Epithelial cell of prostate (primary cell): ENCODE results near the gene DDN.

ENCODE experiments used
- DNase-seq: peaks from one replicate; pipeline ENCODE4 v3.0.0-alpha.2; 2011; ENCODE audit warnings: low read depth, low spot score
- H3K27ac ChIP-seq: fragments of 450-650 bp; 2 replicates; pipeline ENCODE4 v1.5.1; 2017; ENCODE audit warnings: mild to moderate bottlenecking

Gene DDN

GRCh38 chr12:48999371-49000131 is at the start of gene DDN:
Gene DDN, minus strand, starts transcription at chr12:48999375. Its CDS starts 88 bp downstream, at chr12:48999287.
- DNase-seq = no peak
- H3K27ac ChIP-seq = no peak within 1 kb of the TSS

GRCh38 chr12:49048953-49049352 is 49.8 kb upstream of the DDN start:
- H3K27ac ChIP-seq = no peak overlapping the region
- no peak for DNase-seq

- no peak overlapping the region for H3K27ac ChIP-seq
- DNase-seq = no peak
These were observed 47.1 kb upstream of the DDN start for GRCh38 chr12:49046129-49046895.

- no peak overlapping the region for H3K27ac ChIP-seq
- DNase-seq = no peak
These were observed 45.5 kb upstream of the DDN start for GRCh38 chr12:49044660-49045059.

GRCh38 chr12:49043856-49044258 is 44.7 kb upstream of the DDN start:
- no peak for DNase-seq
- H3K27ac ChIP-seq = no peak overlapping the region

- H3K27ac ChIP-seq = no peak overlapping the region
- no peak for DNase-seq
These were observed 44.1 kb upstream of the DDN start for GRCh38 chr12:49043241-49043640.

GRCh38 chr12:49041881-49042484 is 42.8 kb upstream of the DDN start:
- DNase-seq = no peak
- no peak overlapping the region for H3K27ac ChIP-seq

GRCh38 chr12:49041036-49041880 is 42.1 kb upstream of the DDN start:
- no peak overlapping the region for H3K27ac ChIP-seq
- DNase-seq = no peak

GRCh38 chr12:49040364-49040855 is 41.2 kb upstream of the DDN start:
- no peak for DNase-seq
- no peak overlapping the region for H3K27ac ChIP-seq

- no peak overlapping the region for H3K27ac ChIP-seq
- no peak for DNase-seq
These were observed 40.5 kb upstream of the DDN start for GRCh38 chr12:49039421-49040363.

- no peak overlapping the region for H3K27ac ChIP-seq
- no peak for DNase-seq
These were observed 39.2 kb upstream of the DDN start for GRCh38 chr12:49038291-49038955.

- H3K27ac ChIP-seq = no peak overlapping the region
- DNase-seq = no peak
These were observed 38.7 kb upstream of the DDN start for GRCh38 chr12:49037947-49038237.

GRCh38 chr12:49037111-49037946 is 38.2 kb upstream of the DDN start:
- DNase-seq = no peak

GRCh38 chr12:49036029-49036428 is 36.9 kb upstream of the DDN start:
- no peak overlapping the region for H3K27ac ChIP-seq
- no peak for DNase-seq

More at GRCh38 chr12:49037111-49037946, 38.2 kb upstream of the DDN start:
- H3K27ac ChIP-seq = no peak overlapping the region

- DNase-seq = no peak
- H3K27ac ChIP-seq = no peak overlapping the region
These were observed 35.1 kb upstream of the DDN start for GRCh38 chr12:49034286-49034622.

- DNase-seq = no peak
- no peak overlapping the region for H3K27ac ChIP-seq
These were observed 34.6 kb upstream of the DDN start for GRCh38 chr12:49033611-49034285.

- H3K27ac ChIP-seq = no peak overlapping the region
- no peak for DNase-seq
These were observed 33.7 kb upstream of the DDN start for GRCh38 chr12:49032679-49033447.
